HL-60 (cell line): ENCODE measurements around the gene LEF1.

Experiments used
- DNase-seq, 2 experiments: peaks; one replicate each; pipeline ENCODE4 v3.0.0-alpha.2; 2010 to 2020; ENCODE audit warnings: low read depth in 1 of 2, low spot score in 1 of 2
- H3K27ac ChIP-seq: fragments of 250-450 bp; sonication (Bioruptor Pico); replicated peaks from 2 replicates; pipeline ENCODE4 v1.5.1; 2020; ENCODE audit warnings: mild to moderate bottlenecking, moderate library complexity
- H3K27me3 ChIP-seq: fragments of 250-450 bp; sonication (Bioruptor Pico); 2 replicates; pipeline ENCODE4 v1.5.1; 2021; ENCODE audit warnings: mild to moderate bottlenecking, moderate library complexity; ENCODE audit not compliant: insufficient read depth, poor library complexity, severe bottlenecking
- H3K4me3 ChIP-seq: replicated peaks from 2 replicates; pipeline ENCODE4 v1.5.1; 2011; ENCODE audit warnings: mild to moderate bottlenecking, control low read depth, low read length; ENCODE audit not compliant: insufficient read depth
- GABPA ChIP-seq: IDR thresholded peaks from 2 replicates; pipeline ENCODE4 v1.6.1; 2012; ENCODE audit warnings: low read depth
- POLR2AphosphoS5 ChIP-seq: IDR thresholded peaks from 2 replicates; pipeline ENCODE4 v1.6.1; 2012; ENCODE audit warnings: low read depth
- SPI1 ChIP-seq: IDR thresholded peaks from 2 replicates; pipeline ENCODE4 v1.6.1; 2012; ENCODE audit warnings: low read depth, mild to moderate bottlenecking, borderline replicate concordance
- TF ChIP-seq, protein P1 (sequence below): IDR thresholded peaks from 2 replicates; pipeline ENCODE4 v1.6.1; 2012; ENCODE audit warnings: low read depth; ENCODE audit not compliant: insufficient replicate concordance
- TF ChIP-seq, protein P2 (sequence below): IDR thresholded peaks from one replicate; pipeline ENCODE4 v1.5.1; 2011; ENCODE audit warnings: low read length, control low read depth, inconsistent platforms; ENCODE audit not compliant: insufficient read depth

The LEF1 gene

DNA sequence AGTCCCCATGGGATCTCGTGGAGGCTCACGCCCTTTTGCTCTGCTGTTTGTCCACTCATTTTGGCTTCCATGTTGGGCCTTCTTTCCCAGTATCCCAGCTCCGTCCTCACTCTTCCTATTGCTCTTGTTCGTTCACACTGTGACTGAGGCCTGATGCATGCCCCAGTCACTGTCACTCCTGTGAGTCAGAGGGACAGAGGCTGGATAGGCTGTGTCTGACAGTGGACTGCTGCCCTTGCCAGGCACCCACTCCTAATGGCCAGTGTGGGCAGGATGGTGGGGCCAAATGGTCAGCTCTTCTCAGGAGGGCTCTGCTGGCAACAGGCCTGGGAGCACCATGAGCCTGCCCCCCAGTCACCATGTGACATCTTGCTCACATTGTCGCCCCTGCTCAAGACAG, 139.0 kb downstream of the LEF1 start:
- Histone ChIP-seq H3K27ac (no peak overlapping the region), H3K4me3 (no peak overlapping the region), H3K27me3 (no peaks in the 10 kb centered on the region)
- no peak for DNase-seq
- TF ChIP-seq SPI1: no peak
- TF ChIP-seq, protein P1, sequence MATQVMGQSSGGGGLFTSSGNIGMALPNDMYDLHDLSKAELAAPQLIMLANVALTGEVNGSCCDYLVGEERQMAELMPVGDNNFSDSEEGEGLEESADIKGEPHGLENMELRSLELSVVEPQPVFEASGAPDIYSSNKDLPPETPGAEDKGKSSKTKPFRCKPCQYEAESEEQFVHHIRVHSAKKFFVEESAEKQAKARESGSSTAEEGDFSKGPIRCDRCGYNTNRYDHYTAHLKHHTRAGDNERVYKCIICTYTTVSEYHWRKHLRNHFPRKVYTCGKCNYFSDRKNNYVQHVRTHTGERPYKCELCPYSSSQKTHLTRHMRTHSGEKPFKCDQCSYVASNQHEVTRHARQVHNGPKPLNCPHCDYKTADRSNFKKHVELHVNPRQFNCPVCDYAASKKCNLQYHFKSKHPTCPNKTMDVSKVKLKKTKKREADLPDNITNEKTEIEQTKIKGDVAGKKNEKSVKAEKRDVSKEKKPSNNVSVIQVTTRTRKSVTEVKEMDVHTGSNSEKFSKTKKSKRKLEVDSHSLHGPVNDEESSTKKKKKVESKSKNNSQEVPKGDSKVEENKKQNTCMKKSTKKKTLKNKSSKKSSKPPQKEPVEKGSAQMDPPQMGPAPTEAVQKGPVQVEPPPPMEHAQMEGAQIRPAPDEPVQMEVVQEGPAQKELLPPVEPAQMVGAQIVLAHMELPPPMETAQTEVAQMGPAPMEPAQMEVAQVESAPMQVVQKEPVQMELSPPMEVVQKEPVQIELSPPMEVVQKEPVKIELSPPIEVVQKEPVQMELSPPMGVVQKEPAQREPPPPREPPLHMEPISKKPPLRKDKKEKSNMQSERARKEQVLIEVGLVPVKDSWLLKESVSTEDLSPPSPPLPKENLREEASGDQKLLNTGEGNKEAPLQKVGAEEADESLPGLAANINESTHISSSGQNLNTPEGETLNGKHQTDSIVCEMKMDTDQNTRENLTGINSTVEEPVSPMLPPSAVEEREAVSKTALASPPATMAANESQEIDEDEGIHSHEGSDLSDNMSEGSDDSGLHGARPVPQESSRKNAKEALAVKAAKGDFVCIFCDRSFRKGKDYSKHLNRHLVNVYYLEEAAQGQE: no peak
- TF ChIP-seq, protein P2, sequence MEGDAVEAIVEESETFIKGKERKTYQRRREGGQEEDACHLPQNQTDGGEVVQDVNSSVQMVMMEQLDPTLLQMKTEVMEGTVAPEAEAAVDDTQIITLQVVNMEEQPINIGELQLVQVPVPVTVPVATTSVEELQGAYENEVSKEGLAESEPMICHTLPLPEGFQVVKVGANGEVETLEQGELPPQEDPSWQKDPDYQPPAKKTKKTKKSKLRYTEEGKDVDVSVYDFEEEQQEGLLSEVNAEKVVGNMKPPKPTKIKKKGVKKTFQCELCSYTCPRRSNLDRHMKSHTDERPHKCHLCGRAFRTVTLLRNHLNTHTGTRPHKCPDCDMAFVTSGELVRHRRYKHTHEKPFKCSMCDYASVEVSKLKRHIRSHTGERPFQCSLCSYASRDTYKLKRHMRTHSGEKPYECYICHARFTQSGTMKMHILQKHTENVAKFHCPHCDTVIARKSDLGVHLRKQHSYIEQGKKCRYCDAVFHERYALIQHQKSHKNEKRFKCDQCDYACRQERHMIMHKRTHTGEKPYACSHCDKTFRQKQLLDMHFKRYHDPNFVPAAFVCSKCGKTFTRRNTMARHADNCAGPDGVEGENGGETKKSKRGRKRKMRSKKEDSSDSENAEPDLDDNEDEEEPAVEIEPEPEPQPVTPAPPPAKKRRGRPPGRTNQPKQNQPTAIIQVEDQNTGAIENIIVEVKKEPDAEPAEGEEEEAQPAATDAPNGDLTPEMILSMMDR: no peak
- TF ChIP-seq GABPA: no peak
- no peak for TF ChIP-seq POLR2AphosphoS5

DNA sequence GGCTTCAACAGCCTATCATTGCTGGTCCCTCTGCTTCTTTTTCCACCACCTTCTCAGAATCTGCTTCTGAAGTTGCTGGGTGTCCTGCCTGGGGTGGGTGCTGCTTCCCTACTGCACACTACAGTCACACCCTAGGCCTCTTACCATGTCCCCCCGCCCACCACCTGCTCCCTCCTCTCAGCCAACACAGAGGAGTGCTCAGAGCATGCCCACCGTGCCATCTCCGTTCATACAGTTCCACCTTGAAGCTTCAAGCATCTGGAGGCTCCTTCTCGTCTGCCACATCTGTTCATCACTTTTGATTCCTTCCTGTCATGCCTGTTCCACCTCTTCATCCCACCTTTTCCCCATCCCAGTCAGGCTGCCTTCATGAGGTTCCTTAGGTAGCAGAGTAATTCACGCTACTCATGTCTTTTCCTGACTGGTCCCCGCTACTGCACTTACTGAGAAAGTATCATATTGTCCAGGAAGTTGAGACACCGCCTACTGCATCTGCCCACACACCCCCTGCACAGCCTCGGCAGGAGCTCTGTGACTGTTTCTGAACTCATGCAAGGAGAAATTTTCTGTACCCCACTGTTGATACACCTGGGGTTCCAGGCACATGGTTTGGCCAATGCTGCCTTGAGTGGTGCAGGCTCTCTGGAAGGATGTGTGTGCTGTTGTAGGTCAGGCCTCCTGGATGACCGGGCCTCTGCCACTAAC, 139.6 kb downstream of the LEF1 start:
- DNase-seq: no peak
- H3K27ac ChIP-seq: no peak overlapping the region

DNA sequence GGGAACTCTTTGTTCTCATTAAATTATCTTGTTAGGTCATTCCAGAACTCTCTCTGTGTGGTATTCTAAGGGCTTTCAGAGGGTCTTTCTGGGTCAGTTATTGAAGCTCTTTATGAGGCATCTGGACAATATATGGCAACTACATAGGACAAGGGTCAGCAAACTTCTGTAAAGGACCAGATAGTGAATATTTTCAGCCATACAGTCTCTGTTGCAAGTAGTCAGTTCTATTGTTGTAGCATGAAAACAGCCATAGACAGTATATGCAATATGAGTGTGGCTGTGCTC, 143.9 kb downstream of the LEF1 start:
- H3K27me3 ChIP-seq: no peaks in the 10 kb centered on the region
- DNase-seq: no peak
- no peak overlapping the region for H3K4me3 ChIP-seq
- TF ChIP-seq, protein P2: no peak
- TF ChIP-seq SPI1 (no peak), GABPA (no peak)
- H3K27ac ChIP-seq: no peak overlapping the region

More for the DNA sequence above, 139.6 kb downstream of the LEF1 start:
- no peak for TF ChIP-seq GABPA
- Histone ChIP-seq H3K27me3 (no peaks in the 10 kb centered on the region), H3K4me3 (no peak overlapping the region)

DNA sequence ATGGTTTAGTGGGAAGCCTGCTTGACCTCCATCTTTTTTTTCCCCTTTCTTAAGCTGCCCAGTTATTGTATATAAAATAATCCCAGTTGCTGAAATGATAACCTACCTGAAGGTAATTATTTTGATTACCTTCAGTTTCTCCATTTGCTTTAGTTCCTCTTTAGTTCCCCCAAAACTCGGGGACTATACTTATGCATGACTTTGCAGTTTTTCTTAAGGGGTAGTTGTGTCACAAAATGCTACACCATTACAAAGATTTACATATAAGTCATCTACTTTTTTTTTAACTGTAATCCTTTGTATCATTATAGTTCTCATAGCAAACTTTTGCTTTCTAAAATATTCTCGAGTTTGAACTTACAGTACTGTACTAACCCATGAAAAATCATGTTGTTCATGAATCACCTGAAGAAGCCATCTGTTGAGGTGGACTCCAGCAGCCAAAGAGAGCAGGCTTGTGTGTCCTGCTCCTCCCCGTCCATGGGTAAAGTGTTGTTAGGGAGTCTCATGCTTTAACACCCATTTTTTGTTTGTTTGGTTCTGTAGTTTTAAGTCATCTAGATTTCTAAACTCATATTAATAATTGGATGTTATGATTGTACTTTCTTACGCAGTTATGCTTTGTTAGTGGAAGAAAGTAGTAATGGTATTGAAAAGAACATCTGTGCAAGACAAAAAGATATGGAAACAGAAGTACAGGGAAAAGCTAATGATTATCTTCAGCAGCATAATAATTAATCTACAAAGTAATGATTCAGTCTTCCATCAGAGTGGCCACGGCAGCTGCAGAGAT, 144.5 kb downstream of the LEF1 start:
- Histone ChIP-seq H3K4me3 (no peak overlapping the region), H3K27ac (no peak overlapping the region), H3K27me3 (no peaks in the 10 kb centered on the region)
- no peak for TF ChIP-seq SPI1
- no peak for TF ChIP-seq POLR2AphosphoS5
- TF ChIP-seq, protein P1: no peak
- TF ChIP-seq GABPA: no peak
- TF ChIP-seq, protein P2: no peak
- no peak for DNase-seq
